Measurements from ENCODE around the gene FAM136A.
"Not testable (repeated sequence)": the region's sequence is repeated elsewhere in the genome, so short reads cannot be mapped to it uniquely, and the experiment has no call there.

Gene FAM136A

GRCh38 chr2:70283500-70284191 is 18.2 kb downstream of the FAM136A start:
- Histone ChIP-seq H3K27ac (ENCODE audit: low read length) (no peak overlapping the region), H3K9me3 (ENCODE audit: control insufficient read depth in 1 of 2, low read length in 2 of 2) (no peaks in the 10 kb centered on the region), H3K36me3 (ENCODE audit: control insufficient read depth in 1 of 2, insufficient read depth in 2 of 2, low read length in 2 of 2) (peaks cover 58 to 67% of the 10 kb centered on the region in 2 donors), H3K4me3 (ENCODE audit: low read depth in 1 of 2, low read length in 2 of 2) (no peak overlapping the region), H3K27me3 (ENCODE audit: low read depth, low read length) (no peaks in the 10 kb centered on the region), H3K4me1 (ENCODE audit: control insufficient read depth in 1 of 2, insufficient read depth in 2 of 2, low read length in 2 of 2) (no peaks in the 10 kb centered on the region)

- no peaks in the 10 kb centered on the region for H3K4me1 ChIP-seq (ENCODE audit: control insufficient read depth in 1 of 2, insufficient read depth in 2 of 2, low read length in 2 of 2)
- H3K36me3 ChIP-seq (ENCODE audit: control insufficient read depth in 1 of 2, insufficient read depth in 2 of 2, low read length in 2 of 2): peaks cover 58 to 69% of the 10 kb centered on the region in 2 donors
- H3K27me3 ChIP-seq (ENCODE audit: low read depth, low read length): no peaks in the 10 kb centered on the region
- no peak overlapping the region for H3K4me3 ChIP-seq (ENCODE audit: low read depth in 1 of 2, low read length in 2 of 2)
- no peaks in the 10 kb centered on the region for H3K9me3 ChIP-seq (ENCODE audit: control insufficient read depth in 1 of 2, low read length in 2 of 2)
- H3K27ac ChIP-seq (ENCODE audit: low read length): no peak overlapping the region
Measured at GRCh38 chr2:70282439-70282838, 19.4 kb downstream of the FAM136A start.

GRCh38 chr2:70280242-70280798 is 21.5 kb downstream of the FAM136A start:
- Histone ChIP-seq H3K27me3 (ENCODE audit: low read depth, low read length) (no peaks in the 10 kb centered on the region), H3K36me3 (ENCODE audit: control insufficient read depth in 1 of 2, insufficient read depth in 2 of 2, low read length in 2 of 2) (peaks cover 56 to 68% of the 10 kb centered on the region in 2 donors), H3K4me1 (ENCODE audit: control insufficient read depth in 1 of 2, insufficient read depth in 2 of 2, low read length in 2 of 2) (no peaks in the 10 kb centered on the region)

GRCh38 chr2:70270323-70270722 is 31.5 kb downstream of the FAM136A start:
- no peak overlapping the region for H3K4me3 ChIP-seq (ENCODE audit: low read depth in 1 of 2, low read length in 2 of 2)
- no peaks in the 10 kb centered on the region for H3K9me3 ChIP-seq (ENCODE audit: control insufficient read depth in 1 of 2, low read length in 2 of 2)
- peaks cover 10 to 16% of the 10 kb centered on the region in 2 donors for H3K36me3 ChIP-seq (ENCODE audit: control insufficient read depth in 1 of 2, insufficient read depth in 2 of 2, low read length in 2 of 2)
- H3K27ac ChIP-seq (ENCODE audit: low read length): no peak overlapping the region
- no peaks in the 10 kb centered on the region for H3K27me3 ChIP-seq (ENCODE audit: low read depth, low read length)
- H3K4me1 ChIP-seq (ENCODE audit: control insufficient read depth in 1 of 2, insufficient read depth in 2 of 2, low read length in 2 of 2): no peaks in the 10 kb centered on the region

More at GRCh38 chr2:70280242-70280798, 21.5 kb downstream of the FAM136A start:
- Histone ChIP-seq H3K9me3 (ENCODE audit: control insufficient read depth in 1 of 2, low read length in 2 of 2) (no peaks in the 10 kb centered on the region), H3K27ac (ENCODE audit: low read length) (no peak overlapping the region), H3K4me3 (ENCODE audit: low read depth in 1 of 2, low read length in 2 of 2) (no peak overlapping the region)

GRCh38 chr2:70269422-70270302 is 32.2 kb downstream of the FAM136A start:
- H3K4me1 ChIP-seq (ENCODE audit: control insufficient read depth in 1 of 2, insufficient read depth in 2 of 2, low read length in 2 of 2); H3K9me3 ChIP-seq (ENCODE audit: control insufficient read depth in 1 of 2, low read length in 2 of 2); H3K4me3 ChIP-seq (ENCODE audit: low read depth in 1 of 2, low read length in 2 of 2); H3K27ac ChIP-seq (ENCODE audit: low read length); H3K27me3 ChIP-seq (ENCODE audit: low read depth, low read length): not testable (repeated sequence)
- peaks cover 5 to 16% of the 10 kb centered on the region in 2 donors for H3K36me3 ChIP-seq (ENCODE audit: control insufficient read depth in 1 of 2, insufficient read depth in 2 of 2, low read length in 2 of 2)

- not testable (repeated sequence) for H3K27me3 ChIP-seq (ENCODE audit: low read depth, low read length); H3K4me1 ChIP-seq (ENCODE audit: control insufficient read depth in 1 of 2, insufficient read depth in 2 of 2, low read length in 2 of 2); H3K4me3 ChIP-seq (ENCODE audit: low read depth in 1 of 2, low read length in 2 of 2); H3K27ac ChIP-seq (ENCODE audit: low read length); H3K9me3 ChIP-seq (ENCODE audit: control insufficient read depth in 1 of 2, low read length in 2 of 2)
- peaks cover 10 to 17% of the 10 kb centered on the region in 2 donors for H3K36me3 ChIP-seq (ENCODE audit: control insufficient read depth in 1 of 2, insufficient read depth in 2 of 2, low read length in 2 of 2)
Measured at GRCh38 chr2:70266925-70267324, 34.9 kb downstream of the FAM136A start.

- Histone ChIP-seq H3K27ac (ENCODE audit: low read length) (no peak overlapping the region), H3K36me3 (ENCODE audit: control insufficient read depth in 1 of 2, insufficient read depth in 2 of 2, low read length in 2 of 2) (peaks cover 10 to 17% of the 10 kb centered on the region in 2 donors), H3K9me3 (ENCODE audit: control insufficient read depth in 1 of 2, low read length in 2 of 2) (peaks cover 0 to 3% of the 10 kb centered on the region in 2 donors), H3K4me3 (ENCODE audit: low read depth in 1 of 2, low read length in 2 of 2) (no peak overlapping the region), H3K27me3 (ENCODE audit: low read depth, low read length) (no peaks in the 10 kb centered on the region), H3K4me1 (ENCODE audit: control insufficient read depth in 1 of 2, insufficient read depth in 2 of 2, low read length in 2 of 2) (peaks cover 5 to 41% of the 10 kb centered on the region in 2 donors)
Measured at GRCh38 chr2:70261501-70261900, 40.4 kb downstream of the FAM136A start.

- Histone ChIP-seq H3K9me3 (ENCODE audit: control insufficient read depth in 1 of 2, low read length in 2 of 2) (peaks cover 0 to 3% of the 10 kb centered on the region in 2 donors), H3K27ac (ENCODE audit: low read length) (peak overlapping the region; percentile 39)
Measured at GRCh38 chr2:70258532-70258875, 43.4 kb downstream of the FAM136A start.

GRCh38 chr2:70255637-70256314 is 46.1 kb downstream of the FAM136A start:
- Histone ChIP-seq H3K27me3 (ENCODE audit: low read depth, low read length) (no peaks in the 10 kb centered on the region), H3K9me3 (ENCODE audit: control insufficient read depth in 1 of 2, low read length in 2 of 2) (peaks cover 0 to 3% of the 10 kb centered on the region in 2 donors), H3K27ac (ENCODE audit: low read length) (no peak overlapping the region), H3K4me3 (ENCODE audit: low read depth in 1 of 2, low read length in 2 of 2) (no peak overlapping the region), H3K36me3 (ENCODE audit: control insufficient read depth in 1 of 2, insufficient read depth in 2 of 2, low read length in 2 of 2) (no peaks in the 10 kb centered on the region), H3K4me1 (ENCODE audit: control insufficient read depth in 1 of 2, insufficient read depth in 2 of 2, low read length in 2 of 2) (peaks cover 5 to 26% of the 10 kb centered on the region in 2 donors)

More at GRCh38 chr2:70258532-70258875, 43.4 kb downstream of the FAM136A start:
- peaks cover 0 to 5% of the 10 kb centered on the region in 2 donors for H3K36me3 ChIP-seq (ENCODE audit: control insufficient read depth in 1 of 2, insufficient read depth in 2 of 2, low read length in 2 of 2)
- H3K4me1 ChIP-seq (ENCODE audit: control insufficient read depth in 1 of 2, insufficient read depth in 2 of 2, low read length in 2 of 2): peaks cover 5 to 41% of the 10 kb centered on the region in 2 donors
- H3K4me3 ChIP-seq (ENCODE audit: low read depth in 1 of 2, low read length in 2 of 2): peak overlapping the region; percentile 73 to 93
- H3K27me3 ChIP-seq (ENCODE audit: low read depth, low read length): no peaks in the 10 kb centered on the region

- Histone ChIP-seq H3K4me3 (ENCODE audit: low read depth in 1 of 2, low read length in 2 of 2) (no peak overlapping the region), H3K36me3 (ENCODE audit: control insufficient read depth in 1 of 2, insufficient read depth in 2 of 2, low read length in 2 of 2) (peaks cover 0 to 7% of the 10 kb centered on the region in 2 donors), H3K9me3 (ENCODE audit: control insufficient read depth in 1 of 2, low read length in 2 of 2) (no peaks in the 10 kb centered on the region), H3K4me1 (ENCODE audit: control insufficient read depth in 1 of 2, insufficient read depth in 2 of 2, low read length in 2 of 2) (peaks cover 0 to 12% of the 10 kb centered on the region in 2 donors), H3K27ac (ENCODE audit: low read length) (no peak overlapping the region), H3K27me3 (ENCODE audit: low read depth, low read length) (no peaks in the 10 kb centered on the region)
Measured at GRCh38 chr2:70250434-70250833, 51.4 kb downstream of the FAM136A start.
